Thyroid gland (tissue), 4 donors: ENCODE results near the gene GLIS1. TPM values are rescaled to one million over a fixed set of nuclear protein-coding genes. Genes with fewer than 3 reads are reported as not detected.

ENCODE experiments used
- DNase-seq, 2 donors: peaks; one replicate each; pipeline ENCODE4 v3.0.0-alpha.2; 2019
- H3K27ac ChIP-seq, 3 donors: fragments of 200-600 bp; sonication (generic); 1 replicate in 2 of 3; 2 replicates in 1 of 3; pipeline ENCODE4 v1.5.1; 2016 to 2019; ENCODE audit warnings: mild to moderate bottlenecking in 1 of 3, moderate library complexity in 1 of 3
- H3K27me3 ChIP-seq: fragments of 200-600 bp; sonication (generic); one replicate; pipeline ENCODE4 v1.5.1; 2019
- H3K36me3 ChIP-seq, 2 donors: fragments of 200-600 bp; sonication (generic); one replicate each; pipeline ENCODE4 v1.5.1; 2016 to 2019
- H3K4me1 ChIP-seq, 2 donors: fragments of 200-600 bp; sonication (generic); one replicate each; pipeline ENCODE4 v1.5.1; 2017 to 2019
- H3K4me3 ChIP-seq, 3 donors: fragments of 200-600 bp; sonication (generic); replicated peaks in 1 of 3; 1 replicate in 2 of 3; 2 replicates in 1 of 3; pipeline ENCODE4 v1.5.1; 2016; ENCODE audit warnings: mild to moderate bottlenecking in 1 of 3
- H3K9me3 ChIP-seq: fragments of 200-600 bp; sonication (generic); one replicate; pipeline ENCODE4 v1.5.1; 2017
- POLR2A ChIP-seq, 2 donors: fragments of 450-650 bp; IDR thresholded peaks; one replicate each; pipeline ENCODE4 v1.6.1; 2017; ENCODE audit warnings: antibody characterized with exemption in 2 of 2, mild to moderate bottlenecking in 2 of 2, moderate library complexity in 1 of 2
- WGBS, 2 donors: methylation state at CpG; one replicate each; pipeline ENCODE4 v1.1.5; 2017; 5-methylcytosine and 5-hydroxymethylcytosine counted together
- intact Hi-C: fragments of 100-400 bp; cut with DNase I; formaldehyde crosslinking; loops from one replicate; pipeline ENCODE4 v1.15.1; 2023
- total RNA-seq, 4 donors: library from RNA; depleted of rRNA; stranded (reverse); fragments of >200 nt; gene quantifications; one replicate each; pipeline ENCODE4 v1.2.3, GENCODE V29; 2016
- TF ChIP-seq, protein P1 (sequence below), 6 experiments: fragments of 200-600 bp in 3 of 6; fragments of 450-650 bp in 3 of 6; sonication (generic) in 3 of 6; IDR thresholded peaks; one replicate each; pipeline ENCODE4 v1.5.1; 2016 to 2019; ENCODE audit warnings: antibody characterized with exemption in 6 of 6, mild to moderate bottlenecking in 2 of 6, inconsistent platforms in 1 of 6, moderate library complexity in 1 of 6

The GLIS1 gene
- total RNA-seq, 4 donors from 2014 or later: 0.29 TPM; not detected in 3

- DNase-seq: no peak
- no peak overlapping the region for H3K4me3 ChIP-seq
- TF ChIP-seq, protein P1, sequence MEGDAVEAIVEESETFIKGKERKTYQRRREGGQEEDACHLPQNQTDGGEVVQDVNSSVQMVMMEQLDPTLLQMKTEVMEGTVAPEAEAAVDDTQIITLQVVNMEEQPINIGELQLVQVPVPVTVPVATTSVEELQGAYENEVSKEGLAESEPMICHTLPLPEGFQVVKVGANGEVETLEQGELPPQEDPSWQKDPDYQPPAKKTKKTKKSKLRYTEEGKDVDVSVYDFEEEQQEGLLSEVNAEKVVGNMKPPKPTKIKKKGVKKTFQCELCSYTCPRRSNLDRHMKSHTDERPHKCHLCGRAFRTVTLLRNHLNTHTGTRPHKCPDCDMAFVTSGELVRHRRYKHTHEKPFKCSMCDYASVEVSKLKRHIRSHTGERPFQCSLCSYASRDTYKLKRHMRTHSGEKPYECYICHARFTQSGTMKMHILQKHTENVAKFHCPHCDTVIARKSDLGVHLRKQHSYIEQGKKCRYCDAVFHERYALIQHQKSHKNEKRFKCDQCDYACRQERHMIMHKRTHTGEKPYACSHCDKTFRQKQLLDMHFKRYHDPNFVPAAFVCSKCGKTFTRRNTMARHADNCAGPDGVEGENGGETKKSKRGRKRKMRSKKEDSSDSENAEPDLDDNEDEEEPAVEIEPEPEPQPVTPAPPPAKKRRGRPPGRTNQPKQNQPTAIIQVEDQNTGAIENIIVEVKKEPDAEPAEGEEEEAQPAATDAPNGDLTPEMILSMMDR (IDR thresholded peaks at IDR 0.05): no peak
- no peak for TF ChIP-seq POLR2A (IDR thresholded peaks at IDR 0.05)
- intact Hi-C loops: no loop called here
- H3K36me3 ChIP-seq: no peaks in the 10 kb centered on the region
- no peaks in the 10 kb centered on the region for H3K9me3 ChIP-seq
- H3K4me1 ChIP-seq: no peaks in the 10 kb centered on the region
- WGBS, 2 donors: 75 to 87% methylated on average over 5 to 8 of the region's 8 CpGs
- H3K27me3 ChIP-seq: no peaks in the 10 kb centered on the region
- no peak overlapping the region for H3K27ac ChIP-seq
These were observed 156.5 kb downstream of the GLIS1 start for GRCh38 chr1:53582211-53583020.

DNA sequence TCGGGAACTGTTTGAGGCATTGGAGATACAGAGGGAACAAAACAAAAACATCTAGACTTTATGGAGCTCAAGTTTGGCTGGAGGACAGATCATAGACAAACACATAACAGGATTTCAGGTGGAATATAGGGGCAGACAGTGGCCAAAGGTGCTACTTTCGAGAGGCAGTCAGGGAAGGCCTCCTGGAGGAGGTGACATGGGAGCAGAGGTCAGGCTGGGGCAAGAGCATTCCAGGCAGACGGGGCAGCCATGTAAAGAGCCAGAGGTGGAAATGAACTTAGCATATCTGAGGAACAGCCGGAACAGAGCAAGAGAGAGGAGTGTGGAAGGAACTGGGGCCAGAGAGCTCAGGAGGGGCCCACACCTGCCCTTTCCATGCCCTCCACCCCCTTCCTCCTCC is 157.5 kb downstream of the GLIS1 start:
- Histone ChIP-seq H3K27ac (no peak overlapping the region), H3K4me1 (no peaks in the 10 kb centered on the region), H3K27me3 (no peaks in the 10 kb centered on the region), H3K36me3 (no peaks in the 10 kb centered on the region), H3K4me3 (no peak overlapping the region), H3K9me3 (no peaks in the 10 kb centered on the region)
- DNase-seq: no peak
- intact Hi-C loops: no loop called here
- TF ChIP-seq POLR2A (IDR thresholded peaks at IDR 0.05): no peak
- TF ChIP-seq, protein P1 (IDR thresholded peaks at IDR 0.05): no peak
- 81 to 91% methylated on average over 4 of the region's 4 CpGs for WGBS, 2 donors

GRCh38 chr1:53580739-53581475 is 158.1 kb downstream of the GLIS1 start:
- Histone ChIP-seq H3K27me3 (no peaks in the 10 kb centered on the region), H3K4me3 (no peak overlapping the region), H3K4me1 (no peaks in the 10 kb centered on the region), H3K36me3 (no peaks in the 10 kb centered on the region), H3K27ac (no peak overlapping the region), H3K9me3 (no peaks in the 10 kb centered on the region)
- DNase-seq: no peak
- intact Hi-C loops: no loop called here
- 81 to 90% methylated on average over 9 of the region's 9 CpGs for WGBS, 2 donors
- no peak for TF ChIP-seq POLR2A (IDR thresholded peaks at IDR 0.05)
- TF ChIP-seq, protein P1 (IDR thresholded peaks at IDR 0.05): no peak

- Histone ChIP-seq H3K27me3 (no peaks in the 10 kb centered on the region), H3K27ac (no peak overlapping the region), H3K36me3 (no peaks in the 10 kb centered on the region), H3K4me1 (no peaks in the 10 kb centered on the region), H3K4me3 (no peak overlapping the region), H3K9me3 (no peaks in the 10 kb centered on the region)
- intact Hi-C loops: no loop called here
- no peak for DNase-seq
- WGBS, 2 donors: 96 to 97% methylated on average over 4 of the region's 4 CpGs
- no peak for TF ChIP-seq POLR2A (IDR thresholded peaks at IDR 0.05)
- TF ChIP-seq, protein P1 (IDR thresholded peaks at IDR 0.05): no peak
These were observed 159.0 kb downstream of the GLIS1 start for GRCh38 chr1:53580009-53580400.
